Stimulated activated CD4-positive, alpha-beta T cell treated with anti-CD3 and anti-CD28 coated beads, Interleukin-1b, Interleukin-23, amount 100 ng/mL, for 1 hour (primary cell): ENCODE data around the gene SUMO3.

Experiments
- DNase-seq, 2 donors: peaks; one replicate each; pipeline ENCODE4 v3.0.0-alpha.2; 2020; ENCODE audit warnings: low read depth in 2 of 2

Gene SUMO3

DNA sequence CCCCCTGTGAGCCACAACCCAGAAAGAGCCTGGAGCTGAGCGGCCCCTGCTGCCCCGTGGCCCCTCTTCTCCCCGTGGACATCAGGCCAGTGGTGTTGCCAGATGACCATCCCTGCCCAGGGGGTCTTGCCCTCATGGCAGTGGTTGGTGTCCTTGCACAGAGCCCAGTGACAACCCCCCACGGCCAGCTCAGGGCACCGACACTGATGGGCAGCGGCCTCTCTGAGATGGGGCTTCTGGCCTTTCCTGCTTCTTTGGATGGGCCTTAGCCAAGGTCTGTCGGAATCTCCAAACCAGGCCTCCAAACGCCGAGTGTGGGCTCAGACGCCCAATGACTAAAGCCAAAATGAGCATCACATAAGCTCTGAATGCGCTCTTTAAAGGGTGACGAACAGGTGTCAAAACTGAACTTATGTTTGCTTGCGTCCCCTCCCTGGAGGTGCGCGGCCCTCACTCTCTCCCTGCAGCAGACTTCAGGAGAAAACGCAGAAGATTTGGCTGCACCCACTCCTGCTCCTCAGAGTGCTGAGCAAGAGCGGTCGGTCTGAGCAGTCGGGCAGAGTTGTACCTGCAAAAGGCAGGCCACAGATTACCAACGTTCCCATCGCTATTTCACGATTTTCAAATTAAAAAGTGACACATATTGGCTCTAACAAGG is 58.1 kb downstream of the SUMO3 start:
- no peak for DNase-seq

GRCh38 chr21:44758781-44759627 is 58.9 kb downstream of the SUMO3 start:
- DNase-seq: no peak

DNA sequence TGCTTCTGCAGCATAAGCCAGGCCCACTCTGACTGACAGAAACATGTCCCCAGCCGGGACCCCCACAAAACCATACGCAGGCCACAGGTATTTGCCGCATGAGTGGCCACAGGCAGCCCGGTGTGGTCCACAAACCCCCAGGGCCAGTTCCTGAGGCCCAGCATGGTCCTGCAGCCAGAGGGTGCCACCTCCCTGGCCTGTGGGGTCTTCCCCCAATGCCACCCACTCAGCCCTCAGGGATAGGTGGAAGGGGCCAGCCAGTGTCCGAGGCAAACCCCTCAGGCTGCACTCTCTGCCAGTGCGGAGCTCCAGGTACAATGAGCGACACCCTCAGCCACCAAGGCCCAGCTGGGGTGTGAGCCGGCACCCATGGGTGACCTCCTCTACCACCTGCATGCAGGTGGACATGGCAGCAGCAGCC is 59.7 kb downstream of the SUMO3 start:
- DNase-seq: no peak

GRCh38 chr21:44757731-44758130 is 60.1 kb downstream of the SUMO3 start:
- DNase-seq: no peak

GRCh38 chr21:44756423-44757185 is 61.3 kb downstream of the SUMO3 start:
- no peak for DNase-seq
